Measurements from ENCODE around the gene AFF4.

AFF4 gene

DNA sequence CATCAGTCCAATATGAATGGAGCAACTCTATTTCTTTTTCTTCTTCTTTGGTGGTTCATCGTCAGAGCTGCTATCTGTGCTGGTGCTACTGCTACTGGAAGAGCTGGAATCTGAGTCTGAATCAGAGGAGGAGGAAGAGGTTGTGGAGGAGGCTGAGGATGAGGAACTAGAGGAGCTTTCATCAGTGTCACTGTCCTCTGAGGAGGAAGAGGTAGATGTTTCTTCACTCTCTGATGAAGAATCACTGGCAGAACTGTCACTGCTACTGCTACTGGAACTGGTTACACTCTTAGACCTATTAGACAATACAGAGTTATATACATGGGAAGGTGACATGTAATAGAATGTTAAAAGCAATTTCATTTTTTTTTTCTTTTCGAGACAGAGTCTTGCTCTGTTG, 35.1 kb upstream of the AFF4 start:
- no peak for ATAC-seq

DNA sequence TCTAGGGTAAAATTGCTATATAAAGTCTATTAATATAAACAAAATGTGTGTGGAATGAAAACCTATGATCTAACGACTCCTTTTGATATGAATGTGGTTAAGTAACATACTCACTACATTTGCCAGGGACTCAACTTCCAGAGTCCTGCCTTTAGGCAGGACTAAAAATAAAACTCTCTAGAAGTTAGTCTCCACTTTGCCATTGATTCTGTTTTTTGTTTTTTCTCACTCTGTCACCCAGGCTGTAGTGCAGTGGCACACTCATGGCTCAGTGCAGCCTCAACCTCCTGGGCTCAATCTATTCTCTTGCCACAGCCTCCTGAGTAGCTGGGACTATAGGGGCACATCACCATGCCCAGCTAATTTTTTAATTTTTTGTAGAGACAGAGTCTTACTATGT, 32.9 kb upstream of the AFF4 start:
- no peak for ATAC-seq
- TF ChIP-seq ZFP3 (CRISPR knock-in tag; IDR thresholded peaks at IDR 0.05) (no peak), CSDC2 (CRISPR knock-in tag; IDR thresholded peaks at IDR 0.05) (no peak), ARNTL (CRISPR knock-in tag; IDR thresholded peaks at IDR 0.05; ENCODE audit: borderline replicate concordance, low read depth) (no peak), PPARA (CRISPR knock-in tag; IDR thresholded peaks at IDR 0.05; ENCODE audit: borderline replicate concordance) (no peak), TOX (CRISPR knock-in tag; IDR thresholded peaks at IDR 0.05; ENCODE audit: borderline replicate concordance) (no peak), RARB (CRISPR knock-in tag; IDR thresholded peaks at IDR 0.05) (no peak), ISL1 (CRISPR knock-in tag; IDR thresholded peaks at IDR 0.05) (no peak), GLIS3 (CRISPR knock-in tag; IDR thresholded peaks at IDR 0.05) (no peak), BACH2 (CRISPR knock-in tag; IDR thresholded peaks at IDR 0.05; ENCODE audit: borderline replicate concordance) (no peak), ESRRG (CRISPR knock-in tag; IDR thresholded peaks at IDR 0.05) (no peak), OSR1 (CRISPR knock-in tag; IDR thresholded peaks at IDR 0.05) (no peak), ZFP30 (CRISPR knock-in tag; IDR thresholded peaks at IDR 0.05) (no peak), ZNF8 (CRISPR knock-in tag; IDR thresholded peaks at IDR 0.05) (no peak), ZNF565 (CRISPR knock-in tag; conservative IDR thresholded peaks at IDR 0.05; ENCODE audit: low read depth) (no peak)
- TF ChIP-seq, protein P1, sequence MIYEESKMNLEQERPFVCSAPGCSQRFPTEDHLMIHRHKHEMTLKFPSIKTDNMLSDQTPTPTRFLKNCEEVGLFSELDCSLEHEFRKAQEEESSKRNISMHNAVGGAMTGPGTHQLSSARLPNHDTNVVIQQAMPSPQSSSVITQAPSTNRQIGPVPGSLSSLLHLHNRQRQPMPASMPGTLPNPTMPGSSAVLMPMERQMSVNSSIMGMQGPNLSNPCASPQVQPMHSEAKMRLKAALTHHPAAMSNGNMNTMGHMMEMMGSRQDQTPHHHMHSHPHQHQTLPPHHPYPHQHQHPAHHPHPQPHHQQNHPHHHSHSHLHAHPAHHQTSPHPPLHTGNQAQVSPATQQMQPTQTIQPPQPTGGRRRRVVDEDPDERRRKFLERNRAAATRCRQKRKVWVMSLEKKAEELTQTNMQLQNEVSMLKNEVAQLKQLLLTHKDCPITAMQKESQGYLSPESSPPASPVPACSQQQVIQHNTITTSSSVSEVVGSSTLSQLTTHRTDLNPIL (CRISPR knock-in tag; IDR thresholded peaks at IDR 0.05; ENCODE audit: low read depth), result no peak
- TF ChIP-seq, protein P2, sequence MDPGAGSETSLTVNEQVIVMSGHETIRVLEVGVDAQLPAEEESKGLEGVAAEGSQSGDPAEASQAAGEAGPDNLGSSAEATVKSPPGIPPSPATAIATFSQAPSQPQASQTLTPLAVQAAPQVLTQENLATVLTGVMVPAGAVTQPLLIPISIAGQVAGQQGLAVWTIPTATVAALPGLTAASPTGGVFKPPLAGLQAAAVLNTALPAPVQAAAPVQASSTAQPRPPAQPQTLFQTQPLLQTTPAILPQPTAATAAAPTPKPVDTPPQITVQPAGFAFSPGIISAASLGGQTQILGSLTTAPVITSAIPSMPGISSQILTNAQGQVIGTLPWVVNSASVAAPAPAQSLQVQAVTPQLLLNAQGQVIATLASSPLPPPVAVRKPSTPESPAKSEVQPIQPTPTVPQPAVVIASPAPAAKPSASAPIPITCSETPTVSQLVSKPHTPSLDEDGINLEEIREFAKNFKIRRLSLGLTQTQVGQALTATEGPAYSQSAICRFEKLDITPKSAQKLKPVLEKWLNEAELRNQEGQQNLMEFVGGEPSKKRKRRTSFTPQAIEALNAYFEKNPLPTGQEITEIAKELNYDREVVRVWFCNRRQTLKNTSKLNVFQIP (CRISPR knock-in tag; IDR thresholded peaks at IDR 0.05; ENCODE audit: borderline replicate concordance, low read depth), result no peak
- TF ChIP-seq, protein P3, sequence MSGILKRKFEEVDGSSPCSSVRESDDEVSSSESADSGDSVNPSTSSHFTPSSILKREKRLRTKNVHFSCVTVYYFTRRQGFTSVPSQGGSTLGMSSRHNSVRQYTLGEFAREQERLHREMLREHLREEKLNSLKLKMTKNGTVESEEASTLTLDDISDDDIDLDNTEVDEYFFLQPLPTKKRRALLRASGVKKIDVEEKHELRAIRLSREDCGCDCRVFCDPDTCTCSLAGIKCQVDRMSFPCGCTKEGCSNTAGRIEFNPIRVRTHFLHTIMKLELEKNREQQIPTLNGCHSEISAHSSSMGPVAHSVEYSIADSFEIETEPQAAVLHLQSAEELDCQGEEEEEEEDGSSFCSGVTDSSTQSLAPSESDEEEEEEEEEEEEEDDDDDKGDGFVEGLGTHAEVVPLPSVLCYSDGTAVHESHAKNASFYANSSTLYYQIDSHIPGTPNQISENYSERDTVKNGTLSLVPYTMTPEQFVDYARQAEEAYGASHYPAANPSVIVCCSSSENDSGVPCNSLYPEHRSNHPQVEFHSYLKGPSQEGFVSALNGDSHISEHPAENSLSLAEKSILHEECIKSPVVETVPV (CRISPR knock-in tag; IDR thresholded peaks at IDR 0.05), result no peak
- TF ChIP-seq, protein P4, sequence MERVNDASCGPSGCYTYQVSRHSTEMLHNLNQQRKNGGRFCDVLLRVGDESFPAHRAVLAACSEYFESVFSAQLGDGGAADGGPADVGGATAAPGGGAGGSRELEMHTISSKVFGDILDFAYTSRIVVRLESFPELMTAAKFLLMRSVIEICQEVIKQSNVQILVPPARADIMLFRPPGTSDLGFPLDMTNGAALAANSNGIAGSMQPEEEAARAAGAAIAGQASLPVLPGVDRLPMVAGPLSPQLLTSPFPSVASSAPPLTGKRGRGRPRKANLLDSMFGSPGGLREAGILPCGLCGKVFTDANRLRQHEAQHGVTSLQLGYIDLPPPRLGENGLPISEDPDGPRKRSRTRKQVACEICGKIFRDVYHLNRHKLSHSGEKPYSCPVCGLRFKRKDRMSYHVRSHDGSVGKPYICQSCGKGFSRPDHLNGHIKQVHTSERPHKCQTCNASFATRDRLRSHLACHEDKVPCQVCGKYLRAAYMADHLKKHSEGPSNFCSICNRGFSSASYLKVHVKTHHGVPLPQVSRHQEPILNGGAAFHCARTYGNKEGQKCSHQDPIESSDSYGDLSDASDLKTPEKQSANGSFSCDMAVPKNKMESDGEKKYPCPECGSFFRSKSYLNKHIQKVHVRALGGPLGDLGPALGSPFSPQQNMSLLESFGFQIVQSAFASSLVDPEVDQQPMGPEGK (CRISPR knock-in tag; IDR thresholded peaks at IDR 0.05; ENCODE audit: borderline replicate concordance), result no peak

More for the DNA sequence above, 35.1 kb upstream of the AFF4 start:
- TF ChIP-seq ZFP30 (CRISPR knock-in tag; IDR thresholded peaks at IDR 0.05), result no peak
- TF ChIP-seq ZNF8 (CRISPR knock-in tag; IDR thresholded peaks at IDR 0.05), result no peak
- no peak for TF ChIP-seq OSR1 (CRISPR knock-in tag; IDR thresholded peaks at IDR 0.05)
- no peak for TF ChIP-seq PPARA (CRISPR knock-in tag; IDR thresholded peaks at IDR 0.05; ENCODE audit: borderline replicate concordance)

DNA sequence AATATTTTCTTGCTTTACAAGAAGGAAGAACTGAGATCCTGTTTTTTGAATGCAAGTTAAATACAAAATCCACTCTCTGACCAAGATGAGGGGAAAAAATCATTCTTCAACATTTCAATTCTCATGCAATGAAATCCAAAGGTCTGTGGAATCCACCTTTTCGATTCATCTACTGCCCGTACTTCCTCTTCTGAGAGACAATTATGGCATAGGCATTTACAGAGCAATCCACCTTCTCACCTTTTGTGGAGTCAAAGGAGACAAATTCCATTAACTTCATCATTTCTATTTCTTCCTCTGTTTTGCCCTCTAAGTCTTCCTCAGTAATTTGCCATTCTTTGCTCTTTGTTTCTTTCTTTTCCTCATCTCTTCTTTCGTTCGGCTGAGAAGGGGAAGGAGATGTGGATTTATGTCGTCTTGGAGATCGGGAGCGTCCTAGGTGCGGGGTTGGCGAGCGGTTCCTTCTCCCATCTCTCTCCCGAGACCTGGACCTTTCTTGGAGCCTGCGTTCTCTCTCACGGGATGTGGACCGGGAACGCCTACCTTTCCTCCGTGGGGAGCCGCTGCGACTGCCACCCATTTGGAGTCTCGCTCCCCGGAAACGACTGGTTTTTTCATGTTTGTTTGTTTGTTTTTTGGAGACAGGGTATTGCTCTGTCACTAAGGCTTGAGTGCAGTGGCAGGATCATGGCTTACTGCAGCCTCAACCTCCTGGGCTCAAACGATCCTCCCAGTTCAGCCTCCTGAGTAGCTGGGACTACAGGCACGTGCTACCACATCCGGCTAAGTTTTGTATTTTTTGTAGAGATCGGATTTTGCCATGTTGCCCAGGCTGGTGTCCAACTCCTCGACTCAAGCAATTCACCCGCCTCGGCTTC, 24.3 kb upstream of the AFF4 start:
- no peak for ATAC-seq
- TF ChIP-seq, protein P5, sequence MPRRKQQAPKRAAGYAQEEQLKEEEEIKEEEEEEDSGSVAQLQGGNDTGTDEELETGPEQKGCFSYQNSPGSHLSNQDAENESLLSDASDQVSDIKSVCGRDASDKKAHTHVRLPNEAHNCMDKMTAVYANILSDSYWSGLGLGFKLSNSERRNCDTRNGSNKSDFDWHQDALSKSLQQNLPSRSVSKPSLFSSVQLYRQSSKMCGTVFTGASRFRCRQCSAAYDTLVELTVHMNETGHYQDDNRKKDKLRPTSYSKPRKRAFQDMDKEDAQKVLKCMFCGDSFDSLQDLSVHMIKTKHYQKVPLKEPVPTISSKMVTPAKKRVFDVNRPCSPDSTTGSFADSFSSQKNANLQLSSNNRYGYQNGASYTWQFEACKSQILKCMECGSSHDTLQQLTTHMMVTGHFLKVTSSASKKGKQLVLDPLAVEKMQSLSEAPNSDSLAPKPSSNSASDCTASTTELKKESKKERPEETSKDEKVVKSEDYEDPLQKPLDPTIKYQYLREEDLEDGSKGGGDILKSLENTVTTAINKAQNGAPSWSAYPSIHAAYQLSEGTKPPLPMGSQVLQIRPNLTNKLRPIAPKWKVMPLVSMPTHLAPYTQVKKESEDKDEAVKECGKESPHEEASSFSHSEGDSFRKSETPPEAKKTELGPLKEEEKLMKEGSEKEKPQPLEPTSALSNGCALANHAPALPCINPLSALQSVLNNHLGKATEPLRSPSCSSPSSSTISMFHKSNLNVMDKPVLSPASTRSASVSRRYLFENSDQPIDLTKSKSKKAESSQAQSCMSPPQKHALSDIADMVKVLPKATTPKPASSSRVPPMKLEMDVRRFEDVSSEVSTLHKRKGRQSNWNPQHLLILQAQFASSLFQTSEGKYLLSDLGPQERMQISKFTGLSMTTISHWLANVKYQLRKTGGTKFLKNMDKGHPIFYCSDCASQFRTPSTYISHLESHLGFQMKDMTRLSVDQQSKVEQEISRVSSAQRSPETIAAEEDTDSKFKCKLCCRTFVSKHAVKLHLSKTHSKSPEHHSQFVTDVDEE (CRISPR knock-in tag; IDR thresholded peaks at IDR 0.05), result no peak
- TF ChIP-seq ESRRG (CRISPR knock-in tag; IDR thresholded peaks at IDR 0.05) (no peak), GLIS3 (CRISPR knock-in tag; IDR thresholded peaks at IDR 0.05) (no peak), BACH2 (CRISPR knock-in tag; IDR thresholded peaks at IDR 0.05; ENCODE audit: borderline replicate concordance) (no peak), TCF4 (CRISPR knock-in tag; IDR thresholded peaks at IDR 0.05; ENCODE audit: borderline replicate concordance) (no peak), ARNTL (CRISPR knock-in tag; IDR thresholded peaks at IDR 0.05; ENCODE audit: borderline replicate concordance, low read depth) (no peak), PPARA (CRISPR knock-in tag; IDR thresholded peaks at IDR 0.05; ENCODE audit: borderline replicate concordance) (no peak), ZNF565 (CRISPR knock-in tag; conservative IDR thresholded peaks at IDR 0.05; ENCODE audit: low read depth) (no peak), ZC3H10 (CRISPR knock-in tag; IDR thresholded peaks at IDR 0.05) (no peak), ISL1 (CRISPR knock-in tag; IDR thresholded peaks at IDR 0.05) (no peak), OSR1 (CRISPR knock-in tag; IDR thresholded peaks at IDR 0.05) (no peak), ZFP3 (CRISPR knock-in tag; IDR thresholded peaks at IDR 0.05) (no peak)
- TF ChIP-seq, protein P4 (CRISPR knock-in tag; IDR thresholded peaks at IDR 0.05; ENCODE audit: borderline replicate concordance), result no peak
- TF ChIP-seq, protein P3 (CRISPR knock-in tag; IDR thresholded peaks at IDR 0.05), result no peak
